G401.6 (cell line): Measurements from ENCODE around the gene ALDH2.
"Not testable (repeated sequence)": the region's sequence is repeated elsewhere in the genome, so short reads cannot be mapped to it uniquely, and the experiment has no call there.

ENCODE experiments used
- FAIRE-seq: peaks from 2 replicates; lab custom pipeline; 2012; peaks lifted over from hg19 to GRCh38; lab: Jason Lieb, UNC

ALDH2 gene

GRCh38 chr12:111759271-111759670 is 7.5 kb upstream of the ALDH2 start:
- FAIRE-seq = no peak

DNA sequence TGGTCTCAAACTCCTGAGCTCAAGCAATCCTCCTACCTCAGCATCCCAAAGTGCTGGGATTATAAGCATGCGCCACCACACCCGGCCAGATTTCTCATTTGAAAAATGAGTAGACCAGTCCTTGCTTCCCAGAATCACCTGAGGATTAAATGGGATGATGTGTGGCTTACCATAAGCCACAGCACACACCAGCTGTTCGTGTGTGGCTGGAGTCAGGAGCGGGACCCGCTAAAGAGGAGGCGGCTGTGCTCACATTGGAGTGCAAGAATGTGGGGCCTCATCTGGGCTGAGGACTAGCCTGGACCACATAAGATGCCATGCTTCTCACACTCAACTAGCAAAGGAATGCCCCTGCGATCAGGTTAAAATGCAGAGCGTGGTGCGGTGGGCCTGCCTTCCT is 6.7 kb upstream of the ALDH2 start:
- no peak for FAIRE-seq

DNA sequence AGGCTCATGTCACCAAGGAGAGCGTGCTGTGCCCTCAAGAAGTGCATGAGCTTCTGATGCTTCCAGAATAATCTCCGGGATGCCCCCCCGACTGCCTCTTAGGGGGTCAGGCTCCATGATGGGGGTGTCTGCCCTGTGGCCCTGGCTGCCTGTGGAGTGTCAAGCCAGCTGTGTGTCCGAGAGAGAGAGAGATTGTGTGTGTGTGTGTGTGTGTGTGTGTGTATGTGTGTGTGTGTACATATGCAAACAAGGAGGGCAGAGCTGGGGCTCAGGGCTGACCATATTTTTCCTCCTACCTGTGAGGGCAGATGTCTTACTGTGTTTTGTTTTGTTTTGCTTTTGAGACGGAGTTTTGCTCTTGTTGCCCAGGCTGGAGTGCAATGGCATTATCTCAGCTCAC is 5.6 kb upstream of the ALDH2 start:
- no peak for FAIRE-seq

DNA sequence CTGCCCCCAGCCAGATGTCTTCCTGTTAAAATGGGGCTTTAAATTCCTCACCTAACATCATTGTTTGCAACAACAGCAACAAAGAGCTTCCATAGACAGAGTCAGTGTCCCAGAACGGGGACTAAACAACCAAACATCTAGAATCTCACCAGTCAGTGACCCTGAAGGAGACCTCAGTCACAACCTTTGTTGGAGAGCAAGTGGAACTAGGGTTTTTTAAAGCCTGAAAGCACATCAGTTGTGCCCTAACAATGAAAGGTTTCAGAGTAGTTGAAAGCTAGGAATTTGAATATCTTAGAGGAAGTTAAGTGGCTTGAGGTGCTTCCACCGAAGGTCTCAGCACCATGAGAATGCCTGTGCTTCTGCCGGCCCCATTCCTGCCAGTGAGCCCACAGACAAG is 5.0 kb upstream of the ALDH2 start:
- FAIRE-seq = no peak

DNA sequence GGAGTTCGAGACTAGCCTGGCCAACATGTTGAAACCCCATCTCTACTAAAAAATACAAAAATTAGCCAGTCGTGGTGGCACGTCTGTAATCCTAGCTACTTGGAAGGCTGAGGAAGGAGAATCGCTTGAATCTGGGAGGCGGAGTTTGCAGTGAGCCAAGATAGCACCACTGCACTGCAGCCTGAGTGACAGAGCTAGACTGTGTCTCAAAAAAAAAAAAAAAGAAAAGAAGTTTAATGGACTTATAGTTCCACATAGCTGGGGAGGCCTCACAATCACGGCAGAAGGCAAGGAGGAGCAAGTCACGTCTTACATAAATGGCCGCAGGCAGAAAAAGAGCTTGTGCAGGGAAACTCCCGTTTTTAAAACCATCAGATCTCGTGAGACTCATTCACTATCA is 3.2 kb upstream of the ALDH2 start:
- not testable (repeated sequence) for FAIRE-seq

- FAIRE-seq = no peak
Measured at GRCh38 chr12:111764120-111764821, 2.5 kb upstream of the ALDH2 start.

DNA sequence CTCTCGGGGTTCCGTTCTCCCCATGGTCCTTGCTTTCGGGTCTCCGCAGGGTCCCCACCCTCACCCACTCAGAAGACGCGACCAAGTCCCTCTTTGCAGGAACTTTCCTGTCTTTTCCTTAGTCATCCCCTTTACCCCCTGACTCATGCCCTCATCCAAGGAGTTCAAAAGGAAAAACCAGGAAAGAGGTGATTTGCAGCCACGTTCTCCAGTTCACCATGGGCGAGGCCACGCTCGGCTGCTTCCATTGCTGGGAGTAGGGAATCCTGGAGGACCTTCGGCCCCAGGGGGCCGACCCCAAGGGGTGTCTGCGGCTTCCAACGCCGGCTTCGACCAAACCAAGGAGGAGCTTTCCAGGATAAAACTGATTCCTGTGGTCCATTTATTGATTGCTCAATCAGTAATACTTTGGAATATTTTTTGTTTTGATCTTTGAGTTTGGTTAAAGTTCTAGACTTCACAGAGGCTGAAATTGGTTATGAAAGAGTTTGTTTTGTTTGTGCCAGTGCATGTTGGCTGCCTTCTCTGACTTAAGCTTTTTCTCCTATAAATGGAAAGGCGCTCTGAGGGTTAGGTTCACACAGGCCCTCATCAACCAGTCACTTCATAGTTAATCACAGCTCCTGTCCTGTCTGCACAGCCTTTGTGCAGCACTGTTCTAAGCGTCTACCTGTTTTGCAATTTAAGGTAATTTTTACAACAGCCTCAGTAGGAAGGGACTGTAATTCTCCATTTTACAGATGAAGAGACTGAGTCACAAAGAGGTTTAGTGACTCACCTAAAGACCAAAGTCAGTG is 827 bp downstream of the ALDH2 start:
- no peak for FAIRE-seq

DNA sequence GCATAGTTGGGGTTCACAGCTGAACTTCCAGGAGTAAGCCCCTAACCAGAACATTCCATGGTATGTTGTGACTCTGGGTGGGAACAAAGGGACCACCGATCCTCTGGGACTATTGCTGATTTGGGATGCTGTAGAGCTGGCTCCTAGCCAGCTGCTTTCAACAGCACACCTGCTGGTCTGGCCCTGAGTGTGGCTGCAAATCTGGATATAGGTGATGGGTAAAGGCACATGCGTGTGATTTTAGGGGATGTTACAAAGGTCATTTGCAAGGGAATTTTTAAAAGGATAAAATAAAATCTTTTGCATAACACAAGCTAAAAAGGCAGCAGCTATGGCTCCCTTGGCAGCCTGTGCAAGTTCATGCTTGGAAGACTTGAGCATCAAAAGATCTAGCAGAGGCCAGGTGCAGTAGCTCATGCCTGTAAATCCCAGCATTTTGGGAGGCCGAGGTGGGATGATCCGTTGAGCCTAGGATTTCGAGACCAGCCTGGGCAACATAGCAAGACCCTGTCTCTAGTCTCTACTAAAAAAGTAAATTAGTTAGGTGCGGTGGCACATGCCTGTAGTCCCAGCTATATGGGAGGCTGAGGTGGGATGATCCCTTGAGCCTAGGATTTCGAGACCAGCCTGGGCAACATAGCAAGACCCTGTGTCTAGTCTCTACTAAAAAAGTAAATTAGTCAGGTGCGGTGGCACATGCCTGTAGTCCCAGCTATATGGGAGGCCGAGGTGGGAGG is 1.6 kb downstream of the ALDH2 start:
- FAIRE-seq = no peak

GRCh38 chr12:111769599-111769998 is 2.9 kb downstream of the ALDH2 start:
- no peak for FAIRE-seq

DNA sequence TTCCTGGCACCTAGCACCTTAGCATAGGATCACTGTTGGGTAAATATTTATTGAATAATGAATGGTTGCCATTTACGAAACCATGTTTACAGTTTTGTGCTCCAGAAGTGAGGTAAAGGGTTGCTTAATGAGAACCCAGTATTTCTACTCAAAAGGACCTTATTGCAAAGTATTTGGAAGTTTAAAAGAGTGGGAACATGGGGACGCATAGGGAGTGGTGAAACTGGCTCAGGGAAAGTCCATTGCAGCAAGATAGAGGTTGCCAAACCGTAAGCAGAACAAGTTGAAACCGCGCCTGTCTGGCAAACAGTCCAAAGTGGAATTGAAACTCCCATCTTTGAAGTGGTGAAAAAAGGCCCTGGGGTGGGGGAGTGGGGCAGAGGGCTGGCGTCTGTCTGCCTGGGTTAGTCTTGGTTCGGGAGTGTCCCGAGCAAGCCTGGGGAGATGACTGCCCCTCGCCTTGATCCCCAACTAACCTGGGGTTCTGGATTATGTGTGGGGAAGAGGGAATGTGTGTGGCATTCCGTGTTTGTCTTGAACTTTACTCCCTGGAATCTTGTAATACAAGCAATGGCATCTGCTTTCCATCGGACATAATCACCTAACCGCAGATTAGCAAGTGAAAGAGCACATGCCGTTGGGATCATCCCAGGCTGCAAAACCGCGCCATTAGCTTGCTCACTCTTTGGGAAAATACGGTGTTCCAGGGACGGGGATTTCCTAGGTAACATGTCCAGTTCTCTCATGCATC is 7.2 kb downstream of the ALDH2 start:
- FAIRE-seq = no peak

- no peak for FAIRE-seq
Measured at GRCh38 chr12:111775205-111776193, 8.8 kb downstream of the ALDH2 start.

GRCh38 chr12:111776836-111777344 is 10.2 kb downstream of the ALDH2 start:
- FAIRE-seq = no peak

DNA sequence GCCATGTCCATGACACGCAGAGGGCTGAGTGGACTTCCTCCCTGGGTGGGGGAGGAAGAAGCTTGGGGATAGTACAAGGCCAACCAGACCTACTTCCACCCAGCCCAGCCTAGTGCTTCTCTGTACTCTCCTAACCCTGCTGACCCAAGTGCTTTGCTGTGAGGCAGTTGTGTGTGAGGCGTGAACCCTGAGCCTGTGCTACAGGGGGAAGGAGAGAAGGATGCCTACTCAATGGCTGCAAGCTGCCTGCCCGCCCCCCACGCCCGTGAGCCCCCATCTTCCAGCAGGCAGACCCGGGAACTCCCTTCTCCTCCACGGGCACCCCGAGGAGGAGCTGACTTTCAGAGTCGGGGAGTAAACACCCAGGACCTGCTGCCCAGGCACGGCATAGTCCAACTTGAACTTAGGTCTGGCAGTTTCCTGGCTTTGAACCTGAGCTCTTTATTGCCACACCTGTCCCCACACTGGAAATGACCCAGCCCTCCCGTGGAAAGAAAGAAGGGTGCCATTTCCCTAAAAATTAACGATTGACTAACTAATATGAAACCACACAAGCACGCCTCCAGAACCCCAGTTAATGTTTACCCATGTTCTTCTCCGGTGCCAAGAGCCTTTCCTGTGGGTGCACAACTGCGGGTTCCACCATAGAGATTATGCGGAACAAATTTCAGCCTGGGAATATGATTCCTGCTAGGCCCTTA is 10.8 kb downstream of the ALDH2 start:
- no peak for FAIRE-seq

DNA sequence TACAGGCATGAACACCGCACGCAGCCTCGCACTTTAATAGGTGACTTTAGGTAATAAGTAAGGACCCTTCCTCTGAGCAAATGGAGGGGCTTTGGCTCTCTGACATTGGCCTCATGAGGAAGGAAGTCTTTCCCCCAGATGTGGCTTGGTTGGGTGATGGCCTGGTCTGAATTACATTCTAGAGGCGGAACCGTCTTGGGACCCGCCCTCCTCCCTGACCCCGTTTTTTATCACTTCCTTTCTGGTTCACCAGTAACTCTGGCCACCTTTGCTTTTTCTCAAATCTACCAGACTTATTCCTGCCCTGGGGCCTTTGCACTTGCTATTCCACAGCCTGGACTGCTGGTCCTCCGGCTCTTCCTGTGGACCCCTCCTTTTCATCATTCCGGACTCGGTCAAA is 13.4 kb downstream of the ALDH2 start:
- no peak for FAIRE-seq

- no peak for FAIRE-seq
Measured at GRCh38 chr12:111780615-111781014, 13.9 kb downstream of the ALDH2 start.

DNA sequence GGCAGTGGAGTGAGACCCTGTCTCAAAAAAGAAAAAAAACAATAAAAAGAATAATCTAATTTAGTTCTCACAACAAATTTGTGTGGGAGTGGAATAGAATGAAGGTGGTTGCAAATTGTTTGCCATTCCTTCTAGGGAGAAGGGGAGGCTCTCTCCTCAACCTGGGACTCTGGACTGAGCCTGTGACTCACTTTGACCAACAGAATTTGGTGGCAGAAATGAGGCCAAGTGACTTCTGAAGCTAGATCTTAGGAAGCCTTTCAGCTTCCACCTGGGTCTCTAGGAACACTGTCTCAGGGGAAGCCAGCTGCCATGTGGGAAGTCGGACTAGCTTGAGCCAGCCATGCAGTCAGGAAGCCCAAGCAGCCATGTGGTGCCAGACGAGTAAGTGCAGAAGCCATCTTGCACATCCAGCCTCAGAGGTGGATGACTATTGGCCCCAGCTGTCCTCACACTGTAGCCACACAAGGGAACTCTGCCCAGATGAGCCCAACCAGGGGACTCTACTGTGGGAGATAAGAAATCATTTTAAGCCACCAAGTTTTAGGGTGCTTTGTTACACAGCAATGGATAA is 14.4 kb downstream of the ALDH2 start:
- no peak for FAIRE-seq

GRCh38 chr12:111783046-111783445 is 16.3 kb downstream of the ALDH2 start:
- no peak for FAIRE-seq

- FAIRE-seq = no peak
Measured at GRCh38 chr12:111784953-111785352, 18.2 kb downstream of the ALDH2 start.

- no peak for FAIRE-seq
Measured at GRCh38 chr12:111785651-111786050, 18.9 kb downstream of the ALDH2 start.

- no peak for FAIRE-seq
Measured at GRCh38 chr12:111788178-111788654, 21.5 kb downstream of the ALDH2 start.
